MCF 10A (cell line): Measurements from ENCODE around the gene CORO7. TPM values are rescaled to one million over a fixed set of nuclear protein-coding genes. Genes with fewer than 3 reads are reported as not detected.

Experiments used
- BruUV-seq: library from RNA; stranded (reverse); fragments of 400-500 nt; replicated peaks from 2 replicates; lab custom pipeline; 2021; lab: Mats Ljungman, UMichigan
- CTCF ChIA-PET: fragments of 300-600 bp; sonication (Branson Sonifier 250); formaldehyde crosslinking; extraction: SDS; loops from one replicate; lab custom pipeline; 2021; ENCODE audit warnings: antibody characterized with exemption, inconsistent platforms; lab: Yijun Ruan, JAX
- POLR2A ChIA-PET: fragments of 300-600, 350-650 bp; sonication (Branson Sonifier 250); formaldehyde crosslinking; extraction: SDS; loops from one replicate; lab custom pipeline; 2020; ENCODE audit warnings: antibody characterized with exemption, inconsistent platforms; lab: Yijun Ruan, JAX
- DNase-seq: peaks from one replicate; pipeline ENCODE4 v3.0.0-alpha.2; 2018; ENCODE audit not compliant: unreplicated experiment
- H3K27ac Mint-ChIP-seq: one replicate; pipeline ENCODE4 v1.8.0; 2022; ENCODE audit warnings: mild to moderate bottlenecking, low read depth, mixed read lengths; ENCODE audit not compliant: unreplicated experiment
- H3K27me3 Mint-ChIP-seq: one replicate; pipeline ENCODE4 v1.8.0; 2022; ENCODE audit warnings: mixed read lengths; ENCODE audit not compliant: insufficient read depth, unreplicated experiment
- H3K36me3 Mint-ChIP-seq: one replicate; pipeline ENCODE4 v1.8.0; 2022; ENCODE audit warnings: mild to moderate bottlenecking, moderate library complexity, mixed read lengths; ENCODE audit not compliant: insufficient read depth, unreplicated experiment
- H3K4me1 Mint-ChIP-seq: one replicate; pipeline ENCODE4 v1.8.0; 2022; ENCODE audit warnings: mixed read lengths; ENCODE audit not compliant: insufficient read depth, unreplicated experiment
- H3K4me3 Mint-ChIP-seq: one replicate; pipeline ENCODE4 v1.8.0; 2022; ENCODE audit warnings: mild to moderate bottlenecking, moderate library complexity, mixed read lengths; ENCODE audit not compliant: unreplicated experiment
- H3K9me3 Mint-ChIP-seq: one replicate; pipeline ENCODE4 v1.8.0; 2022; ENCODE audit warnings: mixed read lengths; ENCODE audit not compliant: unreplicated experiment
- CTCF ChIP-seq: fragments of 200-600 bp; IDR thresholded peaks from one replicate; pipeline ENCODE4 v1.8.0; 2022; ENCODE audit warnings: antibody characterized with exemption, mild to moderate bottlenecking; ENCODE audit not compliant: unreplicated experiment
- intact Hi-C: fragments of 100-400 bp; cut with micrococcal nuclease; formaldehyde crosslinking; loops from 2 replicates; pipeline ENCODE4 v1.14.1; 2022
- total RNA-seq: library from RNA; stranded (reverse); gene quantifications from 2 replicates; pipeline ENCODE4 v1.2.3, GENCODE V29; 2022

Gene CORO7
- total RNA-seq, 1 experiment from 2014 or later: 20.3 TPM

- no peak for DNase-seq
- H3K27me3 Mint-ChIP-seq: no peaks in the 10 kb centered on the region
- H3K27ac Mint-ChIP-seq: no peak overlapping the region
- no peak for TF ChIP-seq CTCF
- H3K9me3 Mint-ChIP-seq: no peaks in the 10 kb centered on the region
- CTCF ChIA-PET: interaction anchor here (0.6 to 1.2 kb wide), 6 partner anchors 16 to 69 kb away, joined by 3 read pairs; no protein-coding TSS in a partner anchor
- POLR2A ChIA-PET: interaction anchor here (0.8 kb wide), 1 partner anchor 126 kb away, joined by 4 read pairs; no protein-coding TSS in a partner anchor
- no peaks in the 10 kb centered on the region for H3K36me3 Mint-ChIP-seq
- H3K4me3 Mint-ChIP-seq: no peak overlapping the region
- intact Hi-C loops: no loop called here
- BruUV-seq: no TSS peak
- peaks cover 5% of the 10 kb centered on the region for H3K4me1 Mint-ChIP-seq
These were observed 93.1 kb downstream of the CORO7 start for GRCh38 chr16:4323071-4323844.

GRCh38 chr16:4322121-4323052, 94.0 kb downstream of the CORO7 start:
- peaks cover 5% of the 10 kb centered on the region for H3K4me1 Mint-ChIP-seq
- H3K36me3 Mint-ChIP-seq: no peaks in the 10 kb centered on the region
- ChIA-PET POLR2A (no interaction called here), CTCF (interaction anchor here (0.7 to 1.2 kb wide), 3 partner anchors 17 to 33 kb away, joined by 3 read pairs; no protein-coding TSS in a partner anchor)
- no peak for TF ChIP-seq CTCF
- no peak overlapping the region for H3K27ac Mint-ChIP-seq
- H3K27me3 Mint-ChIP-seq: no peaks in the 10 kb centered on the region
- no peaks in the 10 kb centered on the region for H3K9me3 Mint-ChIP-seq
- intact Hi-C loops: no loop called here
- no TSS peak for BruUV-seq
- no peak for DNase-seq
- H3K4me3 Mint-ChIP-seq: no peak overlapping the region

GRCh38 chr16:4321286-4322120, 94.9 kb downstream of the CORO7 start:
- BruUV-seq: no TSS peak
- Mint-ChIP-seq H3K4me1 (peaks cover 5% of the 10 kb centered on the region), H3K4me3 (no peak overlapping the region), H3K36me3 (peaks cover 7% of the 10 kb centered on the region), H3K9me3 (no peaks in the 10 kb centered on the region), H3K27ac (no peak overlapping the region), H3K27me3 (no peaks in the 10 kb centered on the region)
- TF ChIP-seq CTCF: no peak
- DNase-seq: no peak
- intact Hi-C loops: no loop called here
- POLR2A ChIA-PET: no interaction called here
- CTCF ChIA-PET: interaction anchor here (0.6 to 1.2 kb wide), 4 partner anchors 28 to 353 kb away, joined by 3 to 4 read pairs (median 3); no protein-coding TSS in a partner anchor
